Activated CD4-positive, alpha-beta T cell treated with anti-CD3 and anti-CD28 coated beads, Interleukin-10, Interleukin-2, amounts not matched to agents 100 ng/mL and 50 ng/mL, durations not matched to agents 16 hours and 8 hours (primary cell): Measurements from ENCODE around the gene NCOA3.
"Not testable (repeated sequence)": the region's sequence is repeated elsewhere in the genome, so short reads cannot be mapped to it uniquely, and the experiment has no call there.

Experiments used
- DNase-seq: peaks from one replicate; pipeline ENCODE4 v3.0.0-alpha.2; 2020

Gene NCOA3

GRCh38 chr20:47571426-47571825 lies 69.7 kb downstream of the NCOA3 start:
- no peak for DNase-seq

- DNase-seq = no peak
These were observed 70.5 kb downstream of the NCOA3 start for GRCh38 chr20:47572105-47572729.

GRCh38 chr20:47573559-47573958 lies 71.9 kb downstream of the NCOA3 start:
- no peak for DNase-seq

GRCh38 chr20:47574616-47575364 lies 73.1 kb downstream of the NCOA3 start:
- peak; percentile 38 for DNase-seq

- peak; percentile 31 for DNase-seq
These were observed 74.9 kb downstream of the NCOA3 start for GRCh38 chr20:47576516-47577033.

GRCh38 chr20:47577314-47577713 lies 75.6 kb downstream of the NCOA3 start:
- no peak for DNase-seq

- no peak for DNase-seq
These were observed 76.9 kb downstream of the NCOA3 start for GRCh38 chr20:47578543-47578942.

GRCh38 chr20:47580686-47581085 lies 79.0 kb downstream of the NCOA3 start:
- not testable (repeated sequence) for DNase-seq

GRCh38 chr20:47581090-47581489 lies 79.4 kb downstream of the NCOA3 start:
- DNase-seq = no peak

- no peak for DNase-seq
These were observed 81.9 kb downstream of the NCOA3 start for GRCh38 chr20:47583551-47583950.

- DNase-seq = no peak
These were observed 83.5 kb downstream of the NCOA3 start for GRCh38 chr20:47585087-47585747.

- no peak for DNase-seq
These were observed 85.1 kb downstream of the NCOA3 start for GRCh38 chr20:47586649-47587294.

GRCh38 chr20:47588158-47588557 lies 86.5 kb downstream of the NCOA3 start:
- no peak for DNase-seq

- no peak for DNase-seq
These were observed 89.5 kb downstream of the NCOA3 start for GRCh38 chr20:47591231-47591630.

GRCh38 chr20:47594157-47594556 lies 92.5 kb downstream of the NCOA3 start:
- no peak for DNase-seq

GRCh38 chr20:47595138-47595537 lies 93.5 kb downstream of the NCOA3 start:
- not testable (repeated sequence) for DNase-seq

GRCh38 chr20:47596003-47596571 lies 94.4 kb downstream of the NCOA3 start:
- no peak for DNase-seq

- no peak for DNase-seq
These were observed 95.4 kb downstream of the NCOA3 start for GRCh38 chr20:47597090-47597489.

- no peak for DNase-seq
These were observed 97.4 kb downstream of the NCOA3 start for GRCh38 chr20:47598911-47599744.

GRCh38 chr20:47600967-47601547 lies 99.4 kb downstream of the NCOA3 start:
- DNase-seq = no peak

GRCh38 chr20:47603260-47603659 lies 101.6 kb downstream of the NCOA3 start:
- DNase-seq = no peak
